HG03064 (cell line): Measurements from ENCODE around the gene AHRR.

Experiments used
- ATAC-seq: cut with Tn5 transposase; IDR thresholded peaks from one replicate; pipeline ENCODE4 v1.9.1; 2021; ENCODE audit warnings: low read depth; ENCODE audit not compliant: unreplicated experiment

AHRR gene

DNA sequence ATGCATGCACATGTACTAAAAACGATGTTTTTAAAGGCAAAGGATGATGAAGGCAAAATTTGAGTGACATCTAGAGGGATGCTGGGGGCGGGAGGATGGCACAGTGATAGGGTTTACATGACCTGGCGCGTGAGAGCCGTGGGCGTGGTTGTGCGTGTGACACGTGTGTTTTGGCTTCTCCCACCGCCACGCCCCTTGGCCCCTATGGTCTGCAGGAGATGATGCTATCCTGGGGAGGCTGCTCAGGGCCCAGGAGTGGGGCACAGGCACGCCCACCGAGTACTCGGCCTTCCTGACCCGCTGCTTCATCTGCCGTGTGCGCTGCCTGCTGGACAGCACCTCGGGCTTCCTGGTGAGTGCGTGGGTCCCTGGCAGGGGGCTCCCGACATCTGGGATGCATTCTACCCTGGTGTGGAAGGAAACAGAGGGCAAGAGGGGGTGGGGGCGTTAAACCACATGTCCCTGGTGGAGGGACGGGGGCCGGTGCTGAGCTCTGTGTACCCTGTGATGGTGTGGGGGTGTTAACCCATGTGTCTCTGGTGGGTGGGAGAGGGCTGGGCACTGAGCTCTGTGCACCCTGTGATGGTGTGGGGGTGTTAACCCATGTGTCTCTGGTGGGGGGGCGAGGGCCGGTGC lies 102.2 kb downstream of the AHRR start:
- no peak for ATAC-seq

DNA sequence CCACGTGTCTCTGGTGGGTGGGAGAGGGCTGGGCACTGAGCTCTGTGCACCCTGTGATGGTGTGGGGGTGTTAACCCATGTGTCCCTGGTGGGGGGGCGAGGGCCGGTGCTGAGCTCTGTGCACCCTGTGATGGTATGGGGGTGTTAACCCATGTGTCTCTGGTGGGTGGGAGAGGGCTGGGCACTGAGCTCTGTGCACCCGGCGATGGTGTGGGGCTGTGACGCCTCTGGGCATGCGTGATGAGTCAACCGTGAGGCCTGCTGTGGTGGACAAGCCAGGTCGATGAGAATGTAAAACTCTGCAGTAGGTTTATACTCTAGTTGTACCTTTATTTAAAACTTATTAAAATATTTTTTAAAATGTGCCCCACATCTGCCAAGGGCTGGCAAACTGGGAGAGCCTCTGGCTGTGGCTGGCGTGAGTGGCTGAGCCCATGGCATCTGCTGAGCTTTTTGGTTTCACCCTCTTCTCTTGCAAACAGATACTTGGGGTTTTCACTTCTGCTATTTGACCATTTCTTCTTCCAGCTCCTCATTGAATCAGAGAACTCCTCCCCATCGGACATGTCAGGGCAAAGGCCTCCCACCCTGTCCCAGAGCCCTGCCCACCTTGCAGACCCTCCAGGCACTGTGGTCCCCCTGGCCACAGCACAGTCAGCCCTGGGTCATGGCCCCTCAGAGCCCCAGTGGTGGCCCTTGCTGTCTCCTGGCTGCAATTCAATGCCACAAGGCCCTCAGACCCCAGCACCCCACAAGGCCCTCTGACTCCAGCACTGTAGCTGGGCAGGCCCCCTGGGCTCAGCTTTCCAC lies 103.0 kb downstream of the AHRR start:
- ATAC-seq: peak; percentile 86

DNA sequence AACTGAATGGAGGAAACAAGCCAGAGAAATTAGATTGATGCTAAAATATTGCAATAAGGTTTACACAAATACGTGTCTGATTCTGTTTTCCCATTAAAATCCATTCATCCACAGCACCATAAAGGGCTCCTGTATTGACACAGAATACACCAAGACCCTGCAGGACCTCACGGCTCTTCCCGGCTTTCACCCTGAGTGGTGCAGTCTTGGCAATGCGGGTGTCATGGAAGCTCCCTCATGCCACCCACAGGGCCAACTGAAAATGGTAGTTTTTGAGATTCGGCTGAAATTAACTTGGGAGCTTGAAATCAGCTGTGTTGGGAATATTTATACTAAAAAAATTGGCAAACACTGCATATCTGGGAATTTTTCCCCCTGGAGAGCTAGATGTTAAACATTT lies 104.2 kb downstream of the AHRR start:
- ATAC-seq: no peak

GRCh38 chr5:426392-426976 lies 105.0 kb downstream of the AHRR start:
- ATAC-seq: no peak

DNA sequence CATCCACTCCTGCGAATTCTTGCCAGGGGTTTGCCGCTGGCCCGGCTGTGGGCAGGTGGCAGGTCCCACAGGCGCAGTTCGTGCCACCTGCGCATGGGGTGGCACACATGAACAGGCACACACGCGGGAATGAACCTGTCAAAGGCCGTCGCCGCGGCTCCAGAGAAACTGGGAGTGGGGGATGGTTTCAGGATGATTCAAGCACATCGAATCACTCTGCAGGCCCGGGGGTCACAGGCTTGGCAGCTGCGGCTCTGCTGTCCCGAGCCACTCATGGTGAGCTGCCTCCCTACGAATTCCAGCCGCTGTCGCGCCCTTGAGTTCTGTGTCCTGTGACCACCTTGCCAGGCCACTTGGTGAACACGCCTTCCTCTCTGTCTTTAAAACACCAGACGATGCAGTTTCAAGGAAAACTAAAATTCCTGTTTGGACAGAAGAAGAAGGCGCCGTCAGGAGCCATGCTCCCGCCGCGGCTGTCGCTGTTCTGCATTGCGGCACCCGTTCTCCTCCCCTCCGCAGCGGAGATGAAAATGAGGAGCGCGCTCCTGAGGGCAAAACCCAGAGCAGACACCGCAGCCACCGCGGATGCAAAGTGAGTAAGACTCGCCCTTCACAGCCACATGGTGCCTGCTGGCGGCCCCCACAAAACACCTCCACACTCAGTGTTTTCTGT lies 106.0 kb downstream of the AHRR start:
- ATAC-seq: no peak

GRCh38 chr5:428219-428618 lies 106.7 kb downstream of the AHRR start:
- no peak for ATAC-seq

GRCh38 chr5:428754-429452 lies 107.4 kb downstream of the AHRR start:
- ATAC-seq: no peak

GRCh38 chr5:429453-430188 lies 108.1 kb downstream of the AHRR start:
- ATAC-seq: no peak

- no peak for ATAC-seq
These were observed 108.9 kb downstream of the AHRR start for GRCh38 chr5:430214-430925.

DNA sequence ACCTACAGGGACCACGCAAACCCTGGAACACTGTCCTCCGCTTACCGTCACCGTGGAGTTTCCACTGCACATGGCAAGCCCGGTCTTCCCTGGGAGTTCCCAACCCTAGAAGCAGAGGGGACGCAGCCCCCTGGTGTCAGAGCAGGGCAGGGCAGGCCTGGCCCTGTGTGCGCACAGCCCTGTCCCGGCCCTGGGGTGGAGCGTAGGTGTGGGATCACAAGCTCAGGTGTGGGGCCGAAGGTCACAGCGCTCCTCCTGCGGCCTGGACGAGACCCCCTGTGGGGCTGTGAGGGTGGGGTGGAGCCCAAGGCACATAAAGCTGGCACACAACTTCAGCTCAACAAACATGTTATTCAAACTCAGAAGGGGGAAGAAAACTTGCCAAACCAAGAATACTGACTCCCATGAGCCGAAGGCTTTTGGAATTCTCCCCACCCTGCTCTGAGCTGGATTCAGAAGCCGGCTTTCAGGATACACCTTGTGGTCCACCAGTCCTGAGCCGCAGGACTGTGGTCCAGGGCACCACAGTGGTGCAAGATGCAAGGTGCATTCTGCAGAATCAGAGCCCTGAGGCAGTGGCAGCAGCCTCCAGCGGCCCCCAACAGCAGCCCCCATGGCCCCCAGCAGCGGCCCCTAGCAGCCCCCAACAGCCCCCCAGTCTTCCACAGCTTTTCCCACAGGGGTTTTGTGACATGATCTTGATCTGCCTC lies 109.6 kb downstream of the AHRR start:
- ATAC-seq: no peak

- no peak for ATAC-seq
These were observed 110.2 kb downstream of the AHRR start for GRCh38 chr5:431711-432050.

DNA sequence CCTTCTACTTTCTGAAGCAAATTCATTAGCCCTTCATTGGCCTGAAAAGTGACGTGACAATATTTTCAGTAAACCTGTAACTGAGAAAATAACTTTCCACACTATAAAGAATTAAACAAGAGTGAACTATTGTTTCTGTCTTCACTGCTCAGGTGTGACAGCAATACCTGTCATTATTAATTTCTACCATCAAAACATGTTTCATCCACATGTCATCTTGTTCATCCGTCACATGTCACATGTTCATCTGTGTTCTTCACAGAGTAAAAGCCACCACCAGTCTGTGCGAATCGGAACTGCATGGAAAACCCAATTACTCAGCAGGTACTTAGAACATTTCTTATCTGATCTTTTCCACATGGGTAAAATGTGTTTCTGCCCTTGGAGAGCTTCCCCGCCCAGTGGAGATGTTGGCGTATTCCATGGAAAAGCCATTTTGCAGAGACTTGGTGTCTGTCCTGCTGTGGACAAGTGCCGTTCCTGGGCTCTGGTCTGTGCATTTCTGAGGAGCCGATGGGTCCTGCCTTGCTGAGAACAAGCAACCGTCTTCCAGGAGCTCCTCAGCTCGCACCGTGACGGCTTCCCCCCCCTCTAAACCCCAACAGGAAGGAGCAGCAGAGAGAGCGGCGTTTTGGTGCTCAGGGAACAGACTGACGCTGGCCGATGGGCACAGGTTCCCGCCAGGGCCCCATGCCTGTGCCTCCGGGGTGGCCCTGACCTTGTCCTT lies 110.8 kb downstream of the AHRR start:
- no peak for ATAC-seq

DNA sequence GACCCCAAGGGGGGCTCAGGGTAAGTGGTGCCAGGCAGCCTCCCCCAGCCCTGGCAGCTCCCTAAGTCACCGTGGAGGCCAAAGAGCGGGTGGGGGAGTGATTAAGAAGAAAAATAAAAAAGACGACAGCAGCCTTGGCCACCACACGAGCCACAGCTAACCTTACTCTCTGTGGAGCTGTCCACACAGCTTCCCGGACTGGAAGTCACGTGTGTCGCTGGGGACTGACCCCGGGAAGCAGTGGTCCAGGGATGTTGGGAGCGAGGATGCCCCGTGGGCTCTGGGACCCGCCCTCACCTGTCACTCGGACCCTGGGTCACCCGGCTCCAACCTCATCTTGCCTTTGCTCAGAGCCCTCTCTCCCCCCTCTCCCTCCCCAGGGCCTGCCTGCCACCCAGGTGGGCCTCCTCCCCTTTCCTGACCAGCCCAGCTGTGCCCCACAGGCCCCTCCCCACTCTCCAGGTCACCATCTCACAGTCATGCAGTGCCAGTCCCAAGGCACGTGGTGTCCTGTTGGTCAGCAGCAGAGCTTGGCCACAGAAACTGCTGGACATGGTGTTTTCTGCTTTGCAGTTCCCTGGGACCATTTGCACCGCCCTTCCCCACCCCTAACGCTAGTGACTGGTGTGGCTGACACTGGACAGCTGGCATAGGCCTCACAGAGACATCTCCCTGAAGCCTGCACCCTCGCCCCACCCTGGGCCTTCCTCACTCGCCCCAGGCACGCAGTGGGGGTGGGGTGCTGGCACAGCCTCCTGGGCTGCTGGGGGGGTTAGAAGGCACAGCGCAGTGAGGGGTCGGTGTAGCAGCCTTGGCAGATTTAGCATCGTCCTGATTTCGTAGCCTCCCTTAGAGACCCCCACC lies 111.6 kb downstream of the AHRR start:
- ATAC-seq: no peak

DNA sequence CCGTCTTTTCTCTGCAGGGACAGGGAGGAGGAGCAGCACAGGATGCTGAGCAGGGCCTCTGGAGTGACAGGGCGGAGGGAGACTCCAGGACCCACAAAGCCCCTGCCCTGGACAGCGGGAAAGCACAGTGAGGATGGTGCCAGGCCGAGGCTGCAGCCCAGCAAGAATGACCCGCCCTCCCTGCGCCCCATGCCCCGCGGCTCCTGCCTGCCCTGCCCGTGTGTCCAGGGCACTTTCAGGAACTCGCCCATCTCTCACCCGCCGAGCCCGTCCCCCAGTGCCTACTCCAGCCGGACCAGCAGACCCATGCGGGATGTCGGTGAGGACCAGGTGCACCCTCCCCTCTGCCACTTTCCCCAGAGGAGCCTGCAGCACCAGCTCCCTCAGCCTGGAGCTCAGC lies 112.3 kb downstream of the AHRR start:
- ATAC-seq: no peak

DNA sequence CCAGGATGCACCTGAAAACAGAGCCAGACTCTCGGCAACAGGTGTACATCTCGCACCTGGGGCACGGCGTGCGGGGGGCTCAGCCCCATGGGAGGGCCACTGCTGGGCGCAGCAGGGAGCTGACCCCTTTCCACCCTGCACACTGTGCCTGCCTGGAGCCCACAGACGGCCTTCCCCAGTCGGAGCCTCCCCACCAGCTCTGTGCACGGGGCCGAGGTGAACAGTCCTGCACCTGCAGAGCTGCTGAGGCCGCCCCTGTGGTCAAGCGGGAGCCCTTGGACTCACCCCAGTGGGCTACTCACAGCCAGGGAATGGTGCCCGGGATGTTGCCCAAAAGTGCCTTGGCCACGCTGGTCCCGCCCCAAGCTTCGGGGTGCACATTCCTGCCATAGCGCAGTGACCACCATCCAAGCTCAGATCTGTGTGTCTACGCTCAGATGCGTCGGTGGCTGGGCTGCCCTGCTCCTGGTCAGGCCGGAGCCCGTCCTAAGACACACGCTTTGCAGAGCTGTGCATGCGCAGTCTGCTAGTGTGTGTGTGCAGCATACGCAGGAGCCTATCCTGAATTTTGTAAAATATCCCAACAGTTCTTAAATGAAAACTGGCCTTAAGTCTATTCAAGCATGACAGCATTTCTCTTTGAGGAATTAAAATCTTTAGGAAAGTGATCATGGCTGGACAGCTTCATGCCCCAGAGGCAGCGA lies 113.1 kb downstream of the AHRR start:
- ATAC-seq: no peak

GRCh38 chr5:435156-435790 lies 113.8 kb downstream of the AHRR start:
- ATAC-seq: no peak
